Keratinocyte (primary cell): Measurements from ENCODE around the gene PITX3. TPM values are rescaled to one million over a fixed set of nuclear protein-coding genes. Genes with fewer than 3 reads are reported as not detected.

Experiments used
- DNase-seq: peaks from one replicate; pipeline ENCODE4 v3.0.0-alpha.2; 2011; ENCODE audit warnings: low read depth, missing footprints, low spot score
- FAIRE-seq: peaks from 2 replicates; lab custom pipeline; 2011; peaks lifted over from hg19 to GRCh38; lab: Jason Lieb, UNC
- H2AFZ ChIP-seq: 2 replicates; pipeline ENCODE4 v1.6.0; 2012; ENCODE audit warnings: low read length, control low read depth, inconsistent platforms; ENCODE audit not compliant: control insufficient read depth
- H3K27ac ChIP-seq: 2 replicates; pipeline ENCODE4 v1.5.1; 2011; ENCODE audit warnings: low read length; ENCODE audit not compliant: control insufficient read depth, insufficient read depth
- H3K27me3 ChIP-seq: 3 replicates; pipeline ENCODE4 v1.6.0; 2011; ENCODE audit warnings: low read length; ENCODE audit not compliant: control insufficient read depth, insufficient read depth; ENCODE audit errors: extremely low read depth
- H3K36me3 ChIP-seq, 2 experiments: 2 replicates in 1 of 2; 3 replicates in 1 of 2; pipeline ENCODE4 v1.5.1; 2011; ENCODE audit warnings: low read length in 2 of 2, mild to moderate bottlenecking in 1 of 2; ENCODE audit not compliant: control insufficient read depth in 2 of 2, insufficient read depth in 2 of 2; ENCODE audit errors: extremely low read depth in 1 of 2
- H3K4me1 ChIP-seq: 3 replicates; pipeline ENCODE4 v1.5.1; 2011; ENCODE audit warnings: low read length; ENCODE audit not compliant: control insufficient read depth, insufficient read depth; ENCODE audit errors: extremely low read depth
- H3K4me2 ChIP-seq: 3 replicates; pipeline ENCODE4 v1.6.0; 2011; ENCODE audit warnings: low read depth, low read length; ENCODE audit not compliant: control insufficient read depth, insufficient read depth; ENCODE audit errors: extremely low read depth
- H3K4me3 ChIP-seq, 3 experiments: fragments of 200-600 bp in 1 of 3; sonication (generic) in 1 of 3; 2 replicates in 2 of 3; 3 replicates in 1 of 3; pipeline ENCODE4 v1.5.1; 2011 to 2016; ENCODE audit warnings: low read length in 3 of 3, mild to moderate bottlenecking in 3 of 3, control low read depth in 2 of 3, inconsistent platforms in 1 of 3, low read depth in 1 of 3, mixed read lengths in 1 of 3, mixed run types in 1 of 3, moderate library complexity in 1 of 3; ENCODE audit not compliant: control insufficient read depth in 2 of 3, insufficient read depth in 2 of 3; ENCODE audit errors: extremely low read depth in 1 of 3
- H3K79me2 ChIP-seq: 2 replicates; pipeline ENCODE4 v1.6.0; 2012; ENCODE audit warnings: low read length; ENCODE audit not compliant: control insufficient read depth, insufficient read depth
- H3K9ac ChIP-seq: 3 replicates; pipeline ENCODE4 v1.6.0; 2011; ENCODE audit warnings: low read length; ENCODE audit not compliant: control insufficient read depth, insufficient read depth; ENCODE audit errors: extremely low read depth
- H3K9me1 ChIP-seq: 3 replicates; pipeline ENCODE4 v1.6.0; 2011; ENCODE audit warnings: low read length; ENCODE audit not compliant: control insufficient read depth, insufficient read depth; ENCODE audit errors: extremely low read depth
- H3K9me3 ChIP-seq: 2 replicates; pipeline ENCODE4 v1.5.1; 2012; ENCODE audit warnings: low read depth, low read length; ENCODE audit not compliant: control insufficient read depth
- H4K20me1 ChIP-seq: 3 replicates; pipeline ENCODE4 v1.6.0; 2011; ENCODE audit warnings: low read length; ENCODE audit not compliant: control insufficient read depth, insufficient read depth; ENCODE audit errors: extremely low read depth
- EZH2 ChIP-seq: IDR thresholded peaks from one replicate; pipeline ENCODE4 v1.6.1; 2012; ENCODE audit warnings: inconsistent platforms, mild to moderate bottlenecking, low read length, moderate library complexity
- dilution Hi-C: fragments of 300-500 bp; cut with MboI; formaldehyde crosslinking; loops from one replicate; pipeline ENCODE4 v1.7.0; 2020; ENCODE audit warnings: low sequenced_read_pairs; ENCODE audit not compliant: extremely low pct_ligation_motif_present
- polyA plus RNA-seq, 5 experiments: library from polyadenylated mRNA; depleted of rRNA in 3 of 5; stranded (reverse) in 3 of 5; stranded (forward) in 1 of 5; unstranded in 1 of 5; fragments of >200 nt; gene quantifications; 1 replicate in 1 of 5; 2 replicates in 3 of 5; 3 replicates in 1 of 5; pipeline versions ENCODE4 v1.2.1 to v1.2.3, GENCODE V29; 2011 to 2012; ENCODE audit warnings: missing spikeins in 2 of 5, low read depth in 1 of 5, low replicate concordance in 1 of 5
- TF ChIP-seq, protein P1 (sequence below), 3 experiments: IDR thresholded peaks in 1 of 3; conservative IDR thresholded peaks in 1 of 3; optimal IDR thresholded peaks in 1 of 3; 2 replicates in 2 of 3; 3 replicates in 1 of 3; pipeline versions ENCODE3 to v1.5.1; 2011; ENCODE audit warnings: low read length in 3 of 3, mild to moderate bottlenecking in 3 of 3, moderate library complexity in 2 of 3, control low read depth in 1 of 3, inconsistent platforms in 1 of 3; ENCODE audit not compliant: insufficient read depth in 2 of 3; ENCODE audit errors: extremely low read depth in 1 of 3

The PITX3 gene
- polyA plus RNA-seq, 1 donor (not counting 4 experiments of a cell fraction or from before 2014, with no cell fraction given) = not detected

DNA sequence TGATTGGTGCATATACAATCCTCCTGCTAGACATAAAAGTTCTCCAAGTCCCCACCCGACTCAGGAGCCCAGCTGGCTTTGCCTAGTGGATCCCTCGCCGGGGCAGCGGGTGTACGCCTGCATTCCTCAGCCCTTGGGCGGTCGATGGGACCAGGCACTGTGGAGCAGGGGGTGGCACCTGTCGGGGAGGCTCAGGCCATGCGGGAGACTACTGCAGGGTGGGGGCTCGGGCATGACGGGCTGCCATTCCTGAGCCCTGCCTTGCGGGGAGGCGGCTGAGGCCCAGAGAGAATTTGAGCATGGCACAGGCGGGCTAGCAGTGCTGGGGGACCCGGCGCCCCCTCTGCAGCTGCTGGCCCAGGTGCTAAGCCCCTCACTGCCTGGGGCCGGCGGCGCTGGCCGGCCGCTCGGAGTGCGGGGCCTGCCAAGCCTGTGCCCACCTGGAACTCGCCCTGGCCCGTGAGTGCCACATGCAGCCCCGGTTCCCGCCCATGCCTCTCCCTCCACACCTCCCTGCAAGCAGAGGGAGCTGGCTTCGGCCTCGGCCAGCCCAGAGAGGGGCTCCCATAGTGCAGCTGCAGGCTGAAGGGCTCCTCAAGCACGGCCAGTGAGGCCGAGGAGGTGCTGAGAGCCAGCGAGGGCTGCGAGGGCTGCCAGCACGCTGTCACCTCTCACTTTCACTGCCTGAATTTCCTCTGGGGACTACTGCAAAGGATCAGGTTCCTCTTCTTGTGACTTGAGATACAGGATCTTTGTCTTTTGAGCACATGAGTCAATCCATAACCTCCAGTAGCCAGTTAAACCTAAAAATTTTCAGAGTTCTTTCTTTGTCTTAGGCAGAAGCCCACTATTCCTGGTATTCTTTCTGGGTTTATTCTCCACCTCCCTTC is 40.3 kb downstream of the PITX3 start:
- TF ChIP-seq EZH2 = no peak
- TF ChIP-seq, protein P1, sequence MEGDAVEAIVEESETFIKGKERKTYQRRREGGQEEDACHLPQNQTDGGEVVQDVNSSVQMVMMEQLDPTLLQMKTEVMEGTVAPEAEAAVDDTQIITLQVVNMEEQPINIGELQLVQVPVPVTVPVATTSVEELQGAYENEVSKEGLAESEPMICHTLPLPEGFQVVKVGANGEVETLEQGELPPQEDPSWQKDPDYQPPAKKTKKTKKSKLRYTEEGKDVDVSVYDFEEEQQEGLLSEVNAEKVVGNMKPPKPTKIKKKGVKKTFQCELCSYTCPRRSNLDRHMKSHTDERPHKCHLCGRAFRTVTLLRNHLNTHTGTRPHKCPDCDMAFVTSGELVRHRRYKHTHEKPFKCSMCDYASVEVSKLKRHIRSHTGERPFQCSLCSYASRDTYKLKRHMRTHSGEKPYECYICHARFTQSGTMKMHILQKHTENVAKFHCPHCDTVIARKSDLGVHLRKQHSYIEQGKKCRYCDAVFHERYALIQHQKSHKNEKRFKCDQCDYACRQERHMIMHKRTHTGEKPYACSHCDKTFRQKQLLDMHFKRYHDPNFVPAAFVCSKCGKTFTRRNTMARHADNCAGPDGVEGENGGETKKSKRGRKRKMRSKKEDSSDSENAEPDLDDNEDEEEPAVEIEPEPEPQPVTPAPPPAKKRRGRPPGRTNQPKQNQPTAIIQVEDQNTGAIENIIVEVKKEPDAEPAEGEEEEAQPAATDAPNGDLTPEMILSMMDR (optimal IDR thresholded peaks at IDR 0.05 in 1 of 3, IDR thresholded peaks at IDR 0.05 in 1 of 3, conservative IDR thresholded peaks at IDR 0.05 in 1 of 3; ENCODE audit: extremely low read depth in 1 of 3, insufficient read depth in 2 of 3, low read length in 3 of 3) = no peak
- FAIRE-seq = no peak
- no peaks in the 10 kb centered on the region for H3K9me1 ChIP-seq
- no peak overlapping the region for H2AFZ ChIP-seq
- no peaks in the 10 kb centered on the region for H3K4me1 ChIP-seq
- peaks cover 5% of the 10 kb centered on the region for H3K27me3 ChIP-seq
- peaks cover 6% of the 10 kb centered on the region for H3K9me3 ChIP-seq
- no peak for DNase-seq
- H3K4me3 ChIP-seq = no peak overlapping the region
- H3K4me2 ChIP-seq = no peak overlapping the region
- H3K36me3 ChIP-seq = no peaks in the 10 kb centered on the region
- H3K27ac ChIP-seq = no peak overlapping the region
- H3K79me2 ChIP-seq = no peaks in the 10 kb centered on the region
- H3K9ac ChIP-seq = no peak overlapping the region
- no peaks in the 10 kb centered on the region for H4K20me1 ChIP-seq
- dilution Hi-C loops = no loop called here

DNA sequence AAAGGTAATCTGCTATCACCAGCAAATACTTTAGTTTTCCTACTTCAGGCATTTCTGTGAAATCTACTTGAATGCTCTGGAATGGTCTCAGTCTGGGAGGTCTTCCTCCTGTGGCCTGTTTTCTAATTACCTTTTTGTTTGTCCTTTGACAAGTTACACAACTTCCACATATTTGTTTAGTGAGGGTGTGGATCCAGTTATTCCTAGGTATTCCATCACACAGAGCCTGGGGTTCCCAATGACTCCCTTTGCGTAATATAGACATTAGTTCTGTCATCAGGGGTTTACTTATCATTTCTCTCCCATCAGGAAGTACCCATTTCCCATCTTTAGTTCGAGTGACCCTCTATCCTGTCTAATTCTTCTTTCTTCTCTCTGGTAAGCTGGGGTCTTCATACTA is 43.3 kb downstream of the PITX3 start:
- Histone ChIP-seq H3K9me3 (no peaks in the 10 kb centered on the region), H3K9me1 (no peaks in the 10 kb centered on the region), H3K4me3 (no peak overlapping the region), H3K9ac (no peak overlapping the region), H3K36me3 (no peaks in the 10 kb centered on the region), H3K79me2 (no peaks in the 10 kb centered on the region), H2AFZ (no peak overlapping the region), H3K27me3 (peaks cover 3% of the 10 kb centered on the region), H3K27ac (no peak overlapping the region), H3K4me1 (no peaks in the 10 kb centered on the region), H4K20me1 (no peaks in the 10 kb centered on the region), H3K4me2 (no peak overlapping the region)
- no peak for FAIRE-seq
- DNase-seq = no peak
- TF ChIP-seq, protein P1 (optimal IDR thresholded peaks at IDR 0.05 in 1 of 3, IDR thresholded peaks at IDR 0.05 in 1 of 3, conservative IDR thresholded peaks at IDR 0.05 in 1 of 3; ENCODE audit: extremely low read depth in 1 of 3, insufficient read depth in 2 of 3, low read length in 3 of 3) = no peak
- no peak for TF ChIP-seq EZH2
- dilution Hi-C loops = no loop called here
